Activated naive CD8-positive, alpha-beta T cell treated with anti-CD3 and anti-CD28 coated beads, Interleukin-2, amount 50 U/mL, for 24 hours (primary cell): Measurements from ENCODE around the gene FUNDC2.
"Not testable (repeated sequence)": the region's sequence is repeated elsewhere in the genome, so short reads cannot be mapped to it uniquely, and the experiment has no call there.

ENCODE experiments used
- ATAC-seq: fragments of 150-1000 bp; cut with Tn5 transposase; one replicate; pipeline ENCODE4 v1.10.0; 2021
- DNase-seq: peaks from one replicate; pipeline ENCODE4 v3.0.0; 2021
- H3K27ac Mint-ChIP-seq: one replicate; pipeline ENCODE4 v1.8.0; 2021; ENCODE audit warnings: mild to moderate bottlenecking, mixed read lengths
- H3K27me3 Mint-ChIP-seq: one replicate; pipeline ENCODE4 v1.8.0; 2021; ENCODE audit warnings: mixed read lengths
- H3K36me3 Mint-ChIP-seq: one replicate; pipeline ENCODE4 v1.8.0; 2021; ENCODE audit warnings: low read depth, mixed read lengths
- H3K4me1 Mint-ChIP-seq: one replicate; pipeline ENCODE4 v1.8.0; 2021; ENCODE audit warnings: mixed read lengths
- H3K4me3 Mint-ChIP-seq: one replicate; pipeline ENCODE4 v1.8.0; 2021; ENCODE audit warnings: mild to moderate bottlenecking, moderate library complexity, mixed read lengths
- H3K9me3 Mint-ChIP-seq: one replicate; pipeline ENCODE4 v1.8.0; 2021; ENCODE audit warnings: mixed read lengths

Gene FUNDC2

GRCh38 chrX:155006379-155006778, 20.3 kb upstream of the FUNDC2 start:
- H3K27ac Mint-ChIP-seq, H3K4me3 Mint-ChIP-seq: not testable (repeated sequence)

GRCh38 chrX:155006913-155007671, 19.6 kb upstream of the FUNDC2 start:
- not testable (repeated sequence) for H3K27ac Mint-ChIP-seq, H3K27me3 Mint-ChIP-seq, H3K4me1 Mint-ChIP-seq, DNase-seq, H3K36me3 Mint-ChIP-seq, H3K9me3 Mint-ChIP-seq, ATAC-seq, H3K4me3 Mint-ChIP-seq

More at GRCh38 chrX:155006379-155006778, 20.3 kb upstream of the FUNDC2 start:
- ATAC-seq, H3K4me1 Mint-ChIP-seq, DNase-seq, H3K9me3 Mint-ChIP-seq, H3K36me3 Mint-ChIP-seq, H3K27me3 Mint-ChIP-seq: not testable (repeated sequence)

- ATAC-seq, H3K4me3 Mint-ChIP-seq, H3K4me1 Mint-ChIP-seq, H3K27me3 Mint-ChIP-seq, DNase-seq, H3K9me3 Mint-ChIP-seq, H3K36me3 Mint-ChIP-seq, H3K27ac Mint-ChIP-seq: not testable (repeated sequence)
Measured at GRCh38 chrX:155008578-155008977, 18.1 kb upstream of the FUNDC2 start.

GRCh38 chrX:155009994-155010472, 16.6 kb upstream of the FUNDC2 start:
- no peak for ATAC-seq
- no peaks in the 10 kb centered on the region for H3K36me3 Mint-ChIP-seq
- no peak for DNase-seq
- no peaks in the 10 kb centered on the region for H3K27me3 Mint-ChIP-seq
- no peak overlapping the region for H3K27ac Mint-ChIP-seq
- peaks cover 7% of the 10 kb centered on the region for H3K4me1 Mint-ChIP-seq
- H3K9me3 Mint-ChIP-seq, result no peaks in the 10 kb centered on the region
- no peak overlapping the region for H3K4me3 Mint-ChIP-seq

GRCh38 chrX:155020591-155020990, 6.1 kb upstream of the FUNDC2 start:
- Mint-ChIP-seq H3K4me3 (no peak overlapping the region), H3K9me3 (no peaks in the 10 kb centered on the region), H3K36me3 (no peaks in the 10 kb centered on the region), H3K27ac (no peak overlapping the region), H3K4me1 (peaks cover 6% of the 10 kb centered on the region), H3K27me3 (peaks cover 2% of the 10 kb centered on the region)
- ATAC-seq, result no peak
- no peak for DNase-seq

- ATAC-seq, result no peak
- Mint-ChIP-seq H3K9me3 (no peaks in the 10 kb centered on the region), H3K27me3 (peaks cover 2% of the 10 kb centered on the region), H3K4me1 (peaks cover 6% of the 10 kb centered on the region), H3K27ac (no peak within 1 kb of the TSS), H3K4me3 (no peak within 1 kb of the TSS), H3K36me3 (no peaks in the 10 kb centered on the region)
- no peak for DNase-seq
Measured at GRCh38 chrX:155022585-155022984, 4.1 kb upstream of the FUNDC2 start, which contains the start of gene F8. Gene F8, minus strand, starts transcription at chrX:155022723. Its CDS starts 171 bp downstream, at chrX:155022552.

GRCh38 chrX:155023907-155024833, 2.5 kb upstream of the FUNDC2 start:
- Mint-ChIP-seq H3K4me1 (peaks cover 17% of the 10 kb centered on the region), H3K4me3 (peak overlapping the region; percentile 36), H3K27ac (no peak overlapping the region), H3K9me3 (no peaks in the 10 kb centered on the region), H3K36me3 (no peaks in the 10 kb centered on the region), H3K27me3 (peaks cover 2% of the 10 kb centered on the region)
- ATAC-seq (no peak), DNase-seq (no peak)

GRCh38 chrX:155026420-155026726, 271 bp upstream of the FUNDC2 start:
- no peak for ATAC-seq
- H3K4me1 Mint-ChIP-seq, result peaks cover 24% of the 10 kb centered on the region

GRCh38 chrX:155027509-155028066, 944 bp downstream of the FUNDC2 start:
- ATAC-seq (peak; percentile 51), DNase-seq (no peak)
- H3K4me3 Mint-ChIP-seq, result peak overlapping the region; percentile 87
- no peaks in the 10 kb centered on the region for H3K27me3 Mint-ChIP-seq
- H3K4me1 Mint-ChIP-seq, result peaks cover 28% of the 10 kb centered on the region
- H3K27ac Mint-ChIP-seq, result peak overlapping the region; percentile 93
- H3K36me3 Mint-ChIP-seq, result peaks cover 2% of the 10 kb centered on the region
- no peaks in the 10 kb centered on the region for H3K9me3 Mint-ChIP-seq

More at GRCh38 chrX:155026420-155026726, 271 bp upstream of the FUNDC2 start:
- Mint-ChIP-seq H3K9me3 (no peaks in the 10 kb centered on the region), H3K27me3 (peaks cover under 1% of the 10 kb centered on the region), H3K27ac (peak overlapping the region; percentile 85), H3K4me3 (peak overlapping the region; percentile 87), H3K36me3 (peaks cover 2% of the 10 kb centered on the region)
- no peak for DNase-seq

- H3K27me3 Mint-ChIP-seq, result no peaks in the 10 kb centered on the region
- H3K9me3 Mint-ChIP-seq, result no peaks in the 10 kb centered on the region
- peaks cover 30% of the 10 kb centered on the region for H3K4me1 Mint-ChIP-seq
- peaks cover 2% of the 10 kb centered on the region for H3K36me3 Mint-ChIP-seq
- no peak for ATAC-seq
- peak overlapping the region; percentile 87 for H3K4me3 Mint-ChIP-seq
- DNase-seq, result no peak
- peak overlapping the region; percentile 93 for H3K27ac Mint-ChIP-seq
Measured at GRCh38 chrX:155028129-155028528, 1.5 kb downstream of the FUNDC2 start.

- DNase-seq (no peak), ATAC-seq (no peak)
- Mint-ChIP-seq H3K4me1 (peaks cover 33% of the 10 kb centered on the region), H3K36me3 (peaks cover 2% of the 10 kb centered on the region), H3K27me3 (no peaks in the 10 kb centered on the region), H3K4me3 (peak overlapping the region; percentile 87), H3K9me3 (no peaks in the 10 kb centered on the region), H3K27ac (peak overlapping the region; percentile 93)
Measured at GRCh38 chrX:155028877-155029291, 2.2 kb downstream of the FUNDC2 start.

GRCh38 chrX:155031657-155032056, 5.0 kb downstream of the FUNDC2 start:
- H3K4me3 Mint-ChIP-seq, result no peak overlapping the region
- peaks cover 24% of the 10 kb centered on the region for H3K36me3 Mint-ChIP-seq
- H3K27ac Mint-ChIP-seq, result no peak overlapping the region
- ATAC-seq (no peak), DNase-seq (no peak)
- H3K4me1 Mint-ChIP-seq, result peaks cover 30% of the 10 kb centered on the region
- peaks cover 8% of the 10 kb centered on the region for H3K9me3 Mint-ChIP-seq
- H3K27me3 Mint-ChIP-seq, result no peaks in the 10 kb centered on the region

- Mint-ChIP-seq H3K9me3 (peaks cover 8% of the 10 kb centered on the region), H3K4me3 (no peak overlapping the region), H3K36me3 (peaks cover 32% of the 10 kb centered on the region), H3K27ac (no peak overlapping the region), H3K4me1 (peaks cover 32% of the 10 kb centered on the region), H3K27me3 (no peaks in the 10 kb centered on the region)
- ATAC-seq (no peak), DNase-seq (no peak)
Measured at GRCh38 chrX:155035688-155036087, 9.0 kb downstream of the FUNDC2 start.

GRCh38 chrX:155046129-155046810, 19.6 kb downstream of the FUNDC2 start:
- ATAC-seq (no peak), DNase-seq (no peak)
- H3K27ac Mint-ChIP-seq, result no peak overlapping the region
- H3K27me3 Mint-ChIP-seq, result no peaks in the 10 kb centered on the region
- peaks cover 20% of the 10 kb centered on the region for H3K4me1 Mint-ChIP-seq
- no peak overlapping the region for H3K4me3 Mint-ChIP-seq
- H3K9me3 Mint-ChIP-seq, result no peaks in the 10 kb centered on the region
- H3K36me3 Mint-ChIP-seq, result peaks cover 15% of the 10 kb centered on the region
